Measurements from ENCODE around the gene USP49. TPM values are rescaled to one million over a fixed set of nuclear protein-coding genes. Genes with fewer than 3 reads are reported as not detected.

USP49 gene
- polyA plus RNA-seq (2012; rRNA removed), result 2.4 and 3.7 TPM in 2 replicates
- 1.2 and 1.4 TPM in 2 replicates for polyA plus RNA-seq (2012; cell fraction: cytosol; rRNA removed)
- polyA plus RNA-seq (2012; cell fraction: nucleus; rRNA removed), result 13.1 and 13.5 TPM in 2 replicates

DNA sequence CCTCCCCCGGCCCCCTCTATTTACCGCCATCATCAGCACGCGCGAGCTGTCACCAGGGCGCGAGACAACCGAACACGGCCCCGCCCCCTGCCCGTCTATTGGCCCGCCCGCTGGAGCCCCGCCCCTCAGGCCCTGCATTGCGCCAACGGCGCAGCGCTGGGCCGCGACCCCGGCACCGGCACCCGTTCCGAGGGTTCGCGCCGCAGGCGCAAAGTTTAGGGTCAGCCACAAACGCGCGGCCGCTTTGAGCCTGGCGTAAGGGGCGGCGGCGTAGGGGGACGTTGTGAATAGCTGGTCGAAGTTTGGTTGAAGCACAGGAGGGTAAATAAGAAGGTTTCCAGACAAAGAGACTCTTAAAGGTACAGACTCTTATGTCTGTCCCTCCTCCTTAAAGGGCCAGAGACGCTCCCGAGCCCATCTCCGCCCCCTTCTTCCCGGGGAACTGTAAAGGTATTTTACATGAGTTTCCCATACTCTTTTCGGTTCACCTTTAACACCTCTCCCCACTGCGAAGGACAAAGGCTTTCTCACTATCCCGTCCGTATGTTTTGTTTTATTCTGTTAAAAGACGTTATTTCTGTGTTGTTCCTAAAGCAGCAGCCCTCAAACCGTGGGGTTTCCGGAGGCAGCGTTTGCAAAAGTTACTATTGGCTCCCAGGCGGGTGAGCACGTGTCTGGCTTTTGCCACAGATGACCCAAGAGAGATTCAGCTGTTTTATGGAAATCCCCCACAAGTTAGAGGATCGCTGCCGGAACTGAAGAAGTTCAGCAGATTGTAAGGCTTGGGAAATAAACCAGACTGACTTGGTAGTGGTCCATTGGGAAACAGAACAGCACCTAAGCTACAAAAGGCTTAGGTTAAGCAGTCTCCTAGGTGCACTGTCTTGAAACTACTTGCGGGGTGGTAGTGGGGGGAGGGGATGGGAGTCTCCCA, at the start of gene USP49:
Gene USP49 (minus strand): TSS at position 76 of the 934 bp plus-strand sequence. CDS start 88,392 bp downstream, outside the sequence.
- CTCF ChIA-PET, result interaction anchor here (0.6 to 1.9 kb wide), 5 partner anchors 12 to 177 kb away, joined by 3 to 13 read pairs (median 5); partner anchors contain the start of genes BYSL, MED20 and TOMM6
- Histone ChIP-seq H3K9me2 (no peaks in the 10 kb centered on the region), H3K27ac (ENCODE audit: low read depth in 2 of 2, low read length in 1 of 2) (peak within 1 kb of the TSS; percentile 79 to 82), H3F3A (replicated peaks; ENCODE audit: insufficient read depth) (peaks cover 8% of the 10 kb centered on the region), H4K20me1 (ENCODE audit: insufficient read depth) (no peaks in the 10 kb centered on the region), H3K4me2 (peak within 1 kb of the TSS; percentile 88), H3K9me3 (no peaks in the 10 kb centered on the region), H3K9ac (peak within 1 kb of the TSS; percentile 77), H3K79me2 (ENCODE audit: insufficient read depth) (peaks cover 3% of the 10 kb centered on the region; the same call in 1 of the 2 replicates), H3K4me1 (ENCODE audit: control insufficient read depth in 1 of 2, insufficient read depth in 2 of 2, low read depth in 1 of 2, low read length in 1 of 2) (peaks cover 5 to 12% of the 10 kb centered on the region in 2 experiments; a peak in 2 of 4 replicates), H3K27me3 (ENCODE audit: insufficient read depth) (no peaks in the 10 kb centered on the region), H3K36me3 (replicated peaks in 1 of 2; ENCODE audit: control insufficient read depth in 1 of 2, insufficient read depth in 2 of 2, low read length in 1 of 2) (peaks cover 0 to 2% of the 10 kb centered on the region in 2 experiments), H2AFZ (ENCODE audit: low read depth) (peak within 1 kb of the TSS; percentile 90), H3K4me3 (ENCODE audit: low read depth in 2 of 2, low read length in 1 of 2) (peak within 1 kb of the TSS; percentile 83 to 94)
- peak; percentile 97 for DNase-seq
- 1% methylated on average over 35 of the region's 55 CpGs for WGBS (ENCODE audit: low lambda C conversion rate)
- POLR2A ChIA-PET, result interaction anchor here (0.7 kb wide), 1 partner anchor 25 kb away, joined by 3 read pairs; the partner anchor contains the start of genes BYSL and MED20
- no peak for TF ChIP-seq SMC3 (IDR thresholded peaks at IDR 0.05; ENCODE audit: low read depth, low read length)
- no peak; the same call in 1 of the 2 replicates for TF ChIP-seq TCF12 (IDR thresholded peaks at IDR 0.05)
- TF ChIP-seq, protein P1, sequence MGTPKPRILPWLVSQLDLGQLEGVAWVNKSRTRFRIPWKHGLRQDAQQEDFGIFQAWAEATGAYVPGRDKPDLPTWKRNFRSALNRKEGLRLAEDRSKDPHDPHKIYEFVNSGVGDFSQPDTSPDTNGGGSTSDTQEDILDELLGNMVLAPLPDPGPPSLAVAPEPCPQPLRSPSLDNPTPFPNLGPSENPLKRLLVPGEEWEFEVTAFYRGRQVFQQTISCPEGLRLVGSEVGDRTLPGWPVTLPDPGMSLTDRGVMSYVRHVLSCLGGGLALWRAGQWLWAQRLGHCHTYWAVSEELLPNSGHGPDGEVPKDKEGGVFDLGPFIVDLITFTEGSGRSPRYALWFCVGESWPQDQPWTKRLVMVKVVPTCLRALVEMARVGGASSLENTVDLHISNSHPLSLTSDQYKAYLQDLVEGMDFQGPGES (IDR thresholded peaks at IDR 0.05; ENCODE audit: low read depth, low read length), result no peak
- TF ChIP-seq MXI1 (IDR thresholded peaks at IDR 0.05; ENCODE audit: low read depth, low read length), result peak; percentile 92
- TF ChIP-seq NFIC (IDR thresholded peaks at IDR 0.05; ENCODE audit: borderline replicate concordance), result no peak
- no peak for TF ChIP-seq TEAD4 (IDR thresholded peaks at IDR 0.05; ENCODE audit: borderline replicate concordance, insufficient read depth)
- TF ChIP-seq RFX5 (IDR thresholded peaks at IDR 0.05; ENCODE audit: low read length), result 0 out of 2 replicates have a peak, but pooled peaks have one; percentile 21
- no peak for TF ChIP-seq RAD21 (IDR thresholded peaks at IDR 0.05; ENCODE audit: low read length)
- TF ChIP-seq, protein P2, sequence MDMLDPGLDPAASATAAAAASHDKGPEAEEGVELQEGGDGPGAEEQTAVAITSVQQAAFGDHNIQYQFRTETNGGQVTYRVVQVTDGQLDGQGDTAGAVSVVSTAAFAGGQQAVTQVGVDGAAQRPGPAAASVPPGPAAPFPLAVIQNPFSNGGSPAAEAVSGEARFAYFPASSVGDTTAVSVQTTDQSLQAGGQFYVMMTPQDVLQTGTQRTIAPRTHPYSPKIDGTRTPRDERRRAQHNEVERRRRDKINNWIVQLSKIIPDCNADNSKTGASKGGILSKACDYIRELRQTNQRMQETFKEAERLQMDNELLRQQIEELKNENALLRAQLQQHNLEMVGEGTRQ (IDR thresholded peaks at IDR 0.05; ENCODE audit: borderline replicate concordance, low read depth, low read length), result 0 out of 2 replicates have a peak, but pooled peaks have one; percentile 18
- peak; percentile 29 for TF ChIP-seq CHD2 (IDR thresholded peaks at IDR 0.05; ENCODE audit: low read length, partially characterized antibody)
- TF ChIP-seq USF1 (IDR thresholded peaks at IDR 0.05; ENCODE audit: borderline replicate concordance, low read depth), result peak; percentile 63; the same call in 1 of the 2 replicates
- TF ChIP-seq CTCF (IDR thresholded peaks at IDR 0.05), result no peak
- TF ChIP-seq, protein P3, sequence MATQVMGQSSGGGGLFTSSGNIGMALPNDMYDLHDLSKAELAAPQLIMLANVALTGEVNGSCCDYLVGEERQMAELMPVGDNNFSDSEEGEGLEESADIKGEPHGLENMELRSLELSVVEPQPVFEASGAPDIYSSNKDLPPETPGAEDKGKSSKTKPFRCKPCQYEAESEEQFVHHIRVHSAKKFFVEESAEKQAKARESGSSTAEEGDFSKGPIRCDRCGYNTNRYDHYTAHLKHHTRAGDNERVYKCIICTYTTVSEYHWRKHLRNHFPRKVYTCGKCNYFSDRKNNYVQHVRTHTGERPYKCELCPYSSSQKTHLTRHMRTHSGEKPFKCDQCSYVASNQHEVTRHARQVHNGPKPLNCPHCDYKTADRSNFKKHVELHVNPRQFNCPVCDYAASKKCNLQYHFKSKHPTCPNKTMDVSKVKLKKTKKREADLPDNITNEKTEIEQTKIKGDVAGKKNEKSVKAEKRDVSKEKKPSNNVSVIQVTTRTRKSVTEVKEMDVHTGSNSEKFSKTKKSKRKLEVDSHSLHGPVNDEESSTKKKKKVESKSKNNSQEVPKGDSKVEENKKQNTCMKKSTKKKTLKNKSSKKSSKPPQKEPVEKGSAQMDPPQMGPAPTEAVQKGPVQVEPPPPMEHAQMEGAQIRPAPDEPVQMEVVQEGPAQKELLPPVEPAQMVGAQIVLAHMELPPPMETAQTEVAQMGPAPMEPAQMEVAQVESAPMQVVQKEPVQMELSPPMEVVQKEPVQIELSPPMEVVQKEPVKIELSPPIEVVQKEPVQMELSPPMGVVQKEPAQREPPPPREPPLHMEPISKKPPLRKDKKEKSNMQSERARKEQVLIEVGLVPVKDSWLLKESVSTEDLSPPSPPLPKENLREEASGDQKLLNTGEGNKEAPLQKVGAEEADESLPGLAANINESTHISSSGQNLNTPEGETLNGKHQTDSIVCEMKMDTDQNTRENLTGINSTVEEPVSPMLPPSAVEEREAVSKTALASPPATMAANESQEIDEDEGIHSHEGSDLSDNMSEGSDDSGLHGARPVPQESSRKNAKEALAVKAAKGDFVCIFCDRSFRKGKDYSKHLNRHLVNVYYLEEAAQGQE (IDR thresholded peaks at IDR 0.05; ENCODE audit: low read depth, low read length), result no peak
- peak; percentile 92 for TF ChIP-seq MAX (IDR thresholded peaks at IDR 0.05; ENCODE audit: low read depth)
- TF ChIP-seq TAF1 (IDR thresholded peaks at IDR 0.05; ENCODE audit: borderline replicate concordance, low read depth, low read length), result peak; percentile 34; the same call in 1 of the 2 replicates
- TF ChIP-seq SIN3A (IDR thresholded peaks at IDR 0.05; ENCODE audit: borderline replicate concordance, low read depth, low read length), result peak; percentile 58; the same call in 1 of the 2 replicates
- no peak for TF ChIP-seq NRF1 (IDR thresholded peaks at IDR 0.05; ENCODE audit: low read depth, low read length)
- peak; percentile 40; the same call in 1 of the 2 replicates for TF ChIP-seq POLR2AphosphoS5 (IDR thresholded peaks at IDR 0.05; ENCODE audit: low read depth, low read length)
- no peak for TF ChIP-seq GATA2 (CRISPR knock-in tag; IDR thresholded peaks at IDR 0.05)
- TF ChIP-seq, protein P4, sequence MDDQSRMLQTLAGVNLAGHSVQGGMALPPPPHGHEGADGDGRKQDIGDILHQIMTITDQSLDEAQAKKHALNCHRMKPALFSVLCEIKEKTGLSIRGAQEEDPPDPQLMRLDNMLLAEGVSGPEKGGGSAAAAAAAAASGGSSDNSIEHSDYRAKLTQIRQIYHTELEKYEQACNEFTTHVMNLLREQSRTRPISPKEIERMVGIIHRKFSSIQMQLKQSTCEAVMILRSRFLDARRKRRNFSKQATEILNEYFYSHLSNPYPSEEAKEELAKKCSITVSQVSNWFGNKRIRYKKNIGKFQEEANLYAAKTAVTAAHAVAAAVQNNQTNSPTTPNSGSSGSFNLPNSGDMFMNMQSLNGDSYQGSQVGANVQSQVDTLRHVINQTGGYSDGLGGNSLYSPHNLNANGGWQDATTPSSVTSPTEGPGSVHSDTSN (IDR thresholded peaks at IDR 0.05), result peak; percentile 55
